ENCODE measurements around the gene KBTBD13.

GRCh38 chr15:65096481-65097385 lies 20.2 kb downstream of the KBTBD13 start:
- no peak for TF ChIP-seq POLR2A (IDR thresholded peaks at IDR 0.05)
- no peak for TF ChIP-seq CTCF (IDR thresholded peaks at IDR 0.05)
